DMS 273 treated with DMSO at 0.1 percent for 48 hours (cell line): Measurements from ENCODE around the gene SVBP.

Source experiments
- DNase-seq: peaks from one replicate; lab custom pipeline; 2025; lab: John Stamatoyannopoulos, UW

SVBP gene

DNA sequence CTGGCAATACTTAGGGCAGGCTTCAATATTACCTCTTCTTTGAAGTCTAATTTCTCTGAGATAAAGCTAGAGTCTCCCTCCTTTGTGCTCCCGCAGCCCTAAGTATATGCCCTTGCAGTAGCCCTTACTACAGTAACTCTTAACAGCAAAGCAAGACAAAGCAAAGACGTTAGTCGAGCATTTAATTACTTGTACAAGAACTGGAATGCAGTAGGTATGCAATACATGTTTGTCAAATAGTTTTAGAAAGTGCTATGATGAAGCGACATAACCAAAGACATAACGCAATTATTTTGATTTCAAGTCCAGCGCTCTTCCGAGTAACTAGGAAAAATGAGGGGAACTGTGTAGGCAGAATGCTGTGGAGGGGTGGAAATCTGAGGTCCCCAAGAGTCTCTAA lies 51.9 kb downstream of the SVBP start:
- DNase-seq, result no peak

DNA sequence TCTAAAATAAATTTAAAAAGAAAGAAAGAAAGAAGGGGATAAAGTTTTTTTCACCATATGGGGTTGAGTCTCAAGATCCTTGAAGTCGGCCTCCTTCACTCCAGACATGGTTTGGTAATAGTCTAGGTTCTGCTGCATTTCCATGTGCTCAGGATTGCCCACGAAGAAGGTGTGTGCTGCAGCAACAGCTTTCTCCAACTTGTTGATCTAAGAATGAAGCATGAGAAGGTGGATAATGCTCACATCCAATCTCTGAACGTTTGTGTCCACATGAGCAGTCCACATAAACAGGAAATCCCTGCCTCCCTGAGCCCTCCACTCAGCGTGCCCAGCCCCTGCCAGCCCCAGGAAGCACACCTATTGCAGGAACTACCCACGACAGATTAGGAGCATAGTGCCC lies 54.9 kb downstream of the SVBP start:
- no peak for DNase-seq

DNA sequence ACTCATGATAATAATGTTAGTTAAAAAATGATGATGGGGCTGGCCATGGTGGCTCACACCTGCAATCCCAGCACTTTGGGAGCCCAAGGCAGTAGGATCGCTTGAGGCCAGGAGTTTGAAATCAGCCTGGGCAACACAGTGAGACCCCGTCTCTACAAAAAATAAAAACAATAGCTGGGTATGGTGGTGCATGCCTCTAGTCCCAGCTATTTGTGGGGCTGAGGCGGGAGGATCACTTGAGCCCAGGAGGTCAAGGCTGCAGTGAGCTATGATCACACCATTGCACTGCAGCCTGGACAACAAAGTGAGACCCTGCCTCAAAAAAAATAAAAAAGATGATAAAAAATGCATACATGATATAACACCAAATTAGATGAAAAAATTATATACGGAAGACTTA lies 55.6 kb downstream of the SVBP start:
- no peak for DNase-seq

DNA sequence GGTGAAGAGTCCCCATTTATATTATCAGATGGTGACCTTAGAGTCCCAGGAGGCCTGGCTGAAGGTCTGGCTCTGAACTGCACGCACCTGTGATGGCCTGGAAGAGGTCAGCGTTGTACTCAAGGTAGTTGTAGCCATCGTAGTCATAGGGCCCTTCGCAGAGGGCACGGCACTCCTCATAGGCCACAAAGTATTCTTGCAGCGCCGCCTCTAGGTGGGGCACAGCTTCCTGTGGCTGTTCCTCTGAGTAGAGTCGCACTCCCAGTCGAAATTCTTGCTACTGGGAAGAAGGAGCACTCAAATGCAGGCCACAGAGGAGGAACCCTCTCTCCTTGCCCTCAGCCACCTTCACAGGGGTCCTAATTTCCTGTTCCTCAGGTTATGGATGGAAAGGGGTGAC lies 58.1 kb downstream of the SVBP start:
- no peak for DNase-seq

DNA sequence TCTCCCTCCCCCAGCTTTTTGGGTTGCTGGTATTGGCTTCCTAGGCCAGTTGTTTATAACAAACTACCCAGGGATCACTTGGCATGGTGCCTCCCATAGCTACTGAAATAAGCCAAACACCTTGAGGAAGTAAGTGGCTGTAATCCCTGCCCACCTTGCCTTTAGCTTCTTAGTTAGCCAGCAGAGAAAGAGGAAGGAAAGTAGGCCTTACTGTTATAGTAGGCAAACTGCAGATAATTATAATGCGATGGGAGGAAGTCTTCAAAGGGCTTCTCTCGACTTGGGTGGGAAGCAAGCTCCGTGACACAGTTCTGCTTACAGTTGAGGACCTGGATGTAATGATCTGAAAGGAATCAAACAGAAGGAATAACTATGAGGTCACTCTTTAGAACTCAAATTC lies 58.6 kb downstream of the SVBP start:
- no peak for DNase-seq

DNA sequence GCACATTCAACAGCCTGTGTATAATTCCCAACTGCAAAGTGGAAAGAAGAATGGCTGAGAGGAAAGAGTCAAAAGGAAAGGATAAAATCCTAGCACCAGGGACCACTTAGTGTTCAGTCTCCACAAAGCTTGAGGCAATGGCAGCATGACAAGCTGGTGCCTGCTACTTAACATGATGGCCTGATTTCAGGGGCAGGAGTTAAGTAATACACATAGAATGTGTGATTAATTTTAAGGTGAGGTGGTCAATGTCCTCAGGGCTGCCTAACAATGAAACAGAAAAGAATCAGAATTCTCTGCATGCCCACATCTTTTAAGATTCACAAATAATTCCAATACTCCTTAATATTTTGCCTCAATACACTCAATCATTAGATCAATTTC lies 59.3 kb downstream of the SVBP start:
- DNase-seq, result no peak
